Spleen (tissue), 11 donors: ENCODE data around the gene KRTAP5-1. TPM values are rescaled to one million over a fixed set of nuclear protein-coding genes. Genes with fewer than 3 reads are reported as not detected.
"Not testable (repeated sequence)": the region's sequence is repeated elsewhere in the genome, so short reads cannot be mapped to it uniquely, and the experiment has no call there.

Experiments
- DNase-seq: peaks from one replicate; pipeline ENCODE4 v3.0.0-alpha.2; 2020
- H3K27ac ChIP-seq, 8 donors: fragments of 200-600 bp; sonication (generic) in 7 of 8; 1 replicate in 4 of 8; 2 replicates in 4 of 8; pipeline versions ENCODE4 v1.5.0 to v1.8.0; 2016 to 2021; ENCODE audit warnings: inconsistent platforms in 4 of 8, mild to moderate bottlenecking in 4 of 8, moderate library complexity in 1 of 8
- H3K27me3 ChIP-seq, 7 donors: fragments of 200-600 bp; sonication (generic) in 6 of 7; replicated peaks in 1 of 7; 1 replicate in 4 of 7; 2 replicates in 3 of 7; pipeline versions ENCODE4 v1.5.0 to v1.8.0; 2016 to 2021; ENCODE audit warnings: inconsistent platforms in 3 of 7, mild to moderate bottlenecking in 1 of 7
- H3K36me3 ChIP-seq, 6 donors: fragments of 200-600 bp; sonication (generic) in 5 of 6; 1 replicate in 4 of 6; 2 replicates in 2 of 6; pipeline versions ENCODE4 v1.5.0 to v1.8.0; 2016 to 2021; ENCODE audit warnings: inconsistent platforms in 2 of 6
- H3K4me1 ChIP-seq, 6 donors: fragments of 200-600 bp; sonication (generic) in 5 of 6; 1 replicate in 3 of 6; 2 replicates in 3 of 6; pipeline versions ENCODE4 v1.5.0 to v1.8.0; 2016 to 2021; ENCODE audit warnings: inconsistent platforms in 3 of 6
- H3K4me3 ChIP-seq, 8 donors: fragments of 200-600 bp; sonication (generic) in 7 of 8; 1 replicate in 4 of 8; 2 replicates in 4 of 8; pipeline versions ENCODE4 v1.5.0 to v1.8.0; 2016 to 2021; ENCODE audit warnings: inconsistent platforms in 4 of 8, mild to moderate bottlenecking in 4 of 8, moderate library complexity in 2 of 8
- H3K9me3 ChIP-seq, 8 donors: fragments of 200-600 bp; sonication (generic) in 7 of 8; 1 replicate in 4 of 8; 2 replicates in 4 of 8; pipeline versions ENCODE4 v1.5.0 to v1.8.0; 2016 to 2021; ENCODE audit warnings: inconsistent platforms in 4 of 8
- CTCF ChIP-seq, 11 experiments: fragments of 200-600 bp in 7 of 11; fragments of 450-650 bp in 4 of 11; sonication (generic) in 4 of 11; IDR thresholded peaks in 8 of 11; conservative IDR thresholded peaks in 3 of 11; 1 replicate in 7 of 11; 2 replicates in 4 of 11; pipeline versions ENCODE4 v1.4.0 to v1.8.0; 2016 to 2021; ENCODE audit warnings: antibody characterized with exemption in 11 of 11, inconsistent platforms in 4 of 11, mild to moderate bottlenecking in 1 of 11
- POLR2A ChIP-seq, 3 donors: fragments of 450-650 bp; IDR thresholded peaks; one replicate each; pipeline ENCODE4 v1.5.1; 2017; ENCODE audit warnings: antibody characterized with exemption in 3 of 3, mild to moderate bottlenecking in 1 of 3
- POLR2AphosphoS5 ChIP-seq, 3 donors: sonication (generic); formaldehyde crosslinking; IDR thresholded peaks; one replicate each; pipeline ENCODE4 v1.5.1; 2017; ENCODE audit warnings: antibody characterized with exemption in 3 of 3
- WGBS, 5 donors: extraction: QIAGEN DNeasy Blood & Tissue Kit in 3 of 5; methylation state at CpG; one replicate each; pipeline versions ENCODE4 v1.1.5 to v1.1.7; 2013 to 2018; 5-methylcytosine and 5-hydroxymethylcytosine counted together
- intact Hi-C: fragments of 100-400 bp; cut with DNase I; formaldehyde crosslinking; loops from one replicate; pipeline ENCODE4 v1.15.0; 2023; ENCODE audit warnings: low total_unique reads
- polyA plus RNA-seq, 3 donors: library from polyadenylated mRNA; stranded (reverse); fragments of 200-250 nt; gene quantifications; one replicate each; pipeline ENCODE4 v1.2.1, GENCODE V29; 2013
- total RNA-seq, 7 donors: library from RNA; depleted of rRNA in 3 of 7; stranded (reverse); fragments of >200 nt in 3 of 7; fragmentation: NEBNext Ultra II Directional in 4 of 7; extraction: Animal tissue kit (Norgen Biotek cat#: 25700) in 4 of 7; gene quantifications; one replicate each; pipeline versions ENCODE4 v1.1.0 to v1.2.1, GENCODE V29; 2016 to 2021
- donor health status: healthy with polysubstance abuse.
- donor health status: DM: no; HTN: no; CAD: no; lungs with moderate emphysema.
- donor health status: DM: no; HTN: no; CAD: no.
- donor health status: Bipolar disorder and iron deficiency.
- donor health status: healthy.
- donor health status: DM: no; HTN: no; CAD: no.
- donor health status: DM: yes; HTN: yes; CAD: no.

The KRTAP5-1 gene
- total and polyA plus RNA-seq, 10 donors, result not detected

GRCh38 chr11:1597331-1597993 lies 12.4 kb upstream of the KRTAP5-1 start:
- Histone ChIP-seq H3K4me3 (no peak overlapping the region), H3K27me3 (peaks cover 0 to 84% (median 0%) of the 10 kb centered on the region in 7 donors), H3K27ac (peak overlapping the region in 3 of 8 donors; percentile 37 to 63 (median 44)), H3K4me1 (peaks cover 0 to 19% (median 6%) of the 10 kb centered on the region in 6 donors), H3K36me3 (no peaks in the 10 kb centered on the region), H3K9me3 (no peaks in the 10 kb centered on the region)
- intact Hi-C loops, result no loop called here
- DNase-seq, result peak; percentile 49
- TF ChIP-seq POLR2AphosphoS5 (IDR thresholded peaks at IDR 0.05), result no peak
- no peak for TF ChIP-seq POLR2A (IDR thresholded peaks at IDR 0.05)
- TF ChIP-seq CTCF (IDR thresholded peaks at IDR 0.05 in 8 of 11, conservative IDR thresholded peaks at IDR 0.05 in 3 of 11), result no peak
- 78 to 87% (median 81%) methylated on average over 9 to 10 of the region's 10 CpGs for WGBS, 5 donors

- Histone ChIP-seq H3K27me3 (peaks cover 0 to 84% (median 0%) of the 10 kb centered on the region in 7 donors), H3K4me1 (peaks cover 0 to 19% (median 6%) of the 10 kb centered on the region in 6 donors), H3K27ac (peak overlapping the region in 3 of 8 donors; percentile 37 to 63 (median 44))
- peak in 2 of 3 donors; percentile 15 to 16 for TF ChIP-seq POLR2AphosphoS5 (IDR thresholded peaks at IDR 0.05)
- 58 to 72% (median 65%) methylated on average over 15 to 19 of the region's 19 CpGs for WGBS, 5 donors
- H3K36me3 ChIP-seq, H3K4me3 ChIP-seq, H3K9me3 ChIP-seq, intact Hi-C loops: not testable (repeated sequence)
- peak; percentile 55 for DNase-seq
Observed at GRCh38 chr11:1596576-1597121, 11.6 kb upstream of the KRTAP5-1 start.

GRCh38 chr11:1595994-1596575 lies 11.0 kb upstream of the KRTAP5-1 start:
- WGBS, 5 donors, result 43 to 59% (median 53%) methylated on average over 11 of the region's 11 CpGs
- H3K9me3 ChIP-seq, intact Hi-C loops, DNase-seq, H3K4me3 ChIP-seq, H3K36me3 ChIP-seq: not testable (repeated sequence)
- H3K4me1 ChIP-seq, result peaks cover 0 to 19% (median 6%) of the 10 kb centered on the region in 6 donors
- peaks cover 0 to 84% (median 0%) of the 10 kb centered on the region in 7 donors for H3K27me3 ChIP-seq
- peak overlapping the region in 3 of 8 donors; percentile 37 to 63 (median 44) for H3K27ac ChIP-seq

- Histone ChIP-seq H3K9me3 (peaks cover 0 to 6% (median 0%) of the 10 kb centered on the region in 8 donors), H3K4me1 (peaks cover 3 to 37% (median 14%) of the 10 kb centered on the region in 6 donors), H3K36me3 (no peaks in the 10 kb centered on the region), H3K27me3 (peaks cover 0 to 71% (median 4%) of the 10 kb centered on the region in 7 donors), H3K27ac (no peak overlapping the region), H3K4me3 (no peak overlapping the region)
- WGBS, 5 donors, result 80 to 86% (median 83%) methylated on average over 9 of the region's 9 CpGs
- TF ChIP-seq CTCF (IDR thresholded peaks at IDR 0.05 in 8 of 11, conservative IDR thresholded peaks at IDR 0.05 in 3 of 11), result no peak
- no peak for TF ChIP-seq POLR2AphosphoS5 (IDR thresholded peaks at IDR 0.05)
- TF ChIP-seq POLR2A (IDR thresholded peaks at IDR 0.05), result no peak
- DNase-seq, result peak; percentile 5
- intact Hi-C loops, result no loop called here
Observed at GRCh38 chr11:1592628-1593027, 7.5 kb upstream of the KRTAP5-1 start.

GRCh38 chr11:1589996-1590395 lies 4.9 kb upstream of the KRTAP5-1 start:
- TF ChIP-seq CTCF (IDR thresholded peaks at IDR 0.05 in 8 of 11, conservative IDR thresholded peaks at IDR 0.05 in 3 of 11) (no peak), POLR2AphosphoS5 (IDR thresholded peaks at IDR 0.05) (no peak)
- Histone ChIP-seq H3K4me1 (peaks cover 3 to 22% (median 9%) of the 10 kb centered on the region in 6 donors), H3K27me3 (peaks cover 0 to 69% (median 0%) of the 10 kb centered on the region in 7 donors), H3K4me3 (no peak overlapping the region), H3K27ac (peak overlapping the region in 3 of 8 donors; percentile 56 to 76 (median 75)), H3K9me3 (peaks cover 0 to 6% (median 0%) of the 10 kb centered on the region in 8 donors), H3K36me3 (no peaks in the 10 kb centered on the region)
- 84 to 93% (median 90%) methylated on average over 6 of the region's 6 CpGs for WGBS, 5 donors
- peak; percentile 34 for DNase-seq
- intact Hi-C loops, result no loop called here
